ENCODE measurements around the gene ZNF329.

Gene ZNF329

GRCh38 chr19:58118979-58119733 lies 31.4 kb downstream of the ZNF329 start:
- Histone ChIP-seq H3K4me3 (ENCODE audit: insufficient read depth, low read depth, low read length) (no peak overlapping the region), H3K27me3 (ENCODE audit: control insufficient read depth, insufficient read depth, low read length, poor library complexity, severe bottlenecking) (no peaks in the 10 kb centered on the region), H3K9me3 (ENCODE audit: control insufficient read depth, low read length) (peaks cover 9% of the 10 kb centered on the region), H3K36me3 (ENCODE audit: control insufficient read depth, insufficient read depth, low read length) (no peaks in the 10 kb centered on the region), H3K4me1 (ENCODE audit: control insufficient read depth, insufficient read depth, low read length) (no peaks in the 10 kb centered on the region), H3K27ac (ENCODE audit: insufficient read depth, low read depth, low read length, poor library complexity, severe bottlenecking) (no peak overlapping the region)
- WGBS, 2 experiments: 84 to 88% methylated on average over 5 of the region's 5 CpGs

- WGBS, 2 experiments: 87 to 89% methylated on average over 77 of the region's 77 CpGs
- Histone ChIP-seq H3K4me3 (ENCODE audit: insufficient read depth, low read depth, low read length) (no peak overlapping the region), H3K36me3 (ENCODE audit: control insufficient read depth, insufficient read depth, low read length) (no peaks in the 10 kb centered on the region), H3K27ac (ENCODE audit: insufficient read depth, low read depth, low read length, poor library complexity, severe bottlenecking) (no peak overlapping the region), H3K4me1 (ENCODE audit: control insufficient read depth, insufficient read depth, low read length) (no peaks in the 10 kb centered on the region), H3K9me3 (ENCODE audit: control insufficient read depth, low read length) (peaks cover 9% of the 10 kb centered on the region), H3K27me3 (ENCODE audit: control insufficient read depth, insufficient read depth, low read length, poor library complexity, severe bottlenecking) (no peaks in the 10 kb centered on the region)
These were observed 32.6 kb downstream of the ZNF329 start for GRCh38 chr19:58117841-58118575.

- WGBS, 2 experiments: 72 to 78% methylated on average over 3 of the region's 3 CpGs
- Histone ChIP-seq H3K27ac (ENCODE audit: insufficient read depth, low read depth, low read length, poor library complexity, severe bottlenecking) (no peak overlapping the region), H3K4me3 (ENCODE audit: insufficient read depth, low read depth, low read length) (no peak overlapping the region), H3K9me3 (ENCODE audit: control insufficient read depth, low read length) (peaks cover 5% of the 10 kb centered on the region), H3K27me3 (ENCODE audit: control insufficient read depth, insufficient read depth, low read length, poor library complexity, severe bottlenecking) (no peaks in the 10 kb centered on the region), H3K36me3 (ENCODE audit: control insufficient read depth, insufficient read depth, low read length) (no peaks in the 10 kb centered on the region), H3K4me1 (ENCODE audit: control insufficient read depth, insufficient read depth, low read length) (no peaks in the 10 kb centered on the region)
These were observed 42.1 kb downstream of the ZNF329 start for GRCh38 chr19:58108546-58108817.

- H3K4me3 ChIP-seq (ENCODE audit: insufficient read depth, low read depth, low read length): no peak overlapping the region
- no peaks in the 10 kb centered on the region for H3K4me1 ChIP-seq (ENCODE audit: control insufficient read depth, insufficient read depth, low read length)
- WGBS, 2 experiments: 66 to 71% methylated on average over 7 of the region's 7 CpGs
- no peaks in the 10 kb centered on the region for H3K36me3 ChIP-seq (ENCODE audit: control insufficient read depth, insufficient read depth, low read length)
- H3K27me3 ChIP-seq (ENCODE audit: control insufficient read depth, insufficient read depth, low read length, poor library complexity, severe bottlenecking): no peaks in the 10 kb centered on the region
- no peak overlapping the region for H3K27ac ChIP-seq (ENCODE audit: insufficient read depth, low read depth, low read length, poor library complexity, severe bottlenecking)
- peaks cover 5% of the 10 kb centered on the region for H3K9me3 ChIP-seq (ENCODE audit: control insufficient read depth, low read length)
These were observed 42.6 kb downstream of the ZNF329 start for GRCh38 chr19:58107778-58108545.

GRCh38 chr19:58098682-58098998 lies 51.9 kb downstream of the ZNF329 start:
- Histone ChIP-seq H3K4me3 (ENCODE audit: insufficient read depth, low read depth, low read length) (peak overlapping the region; percentile 10), H3K27ac (ENCODE audit: insufficient read depth, low read depth, low read length, poor library complexity, severe bottlenecking) (peak overlapping the region; percentile 99), H3K4me1 (ENCODE audit: control insufficient read depth, insufficient read depth, low read length) (no peaks in the 10 kb centered on the region), H3K9me3 (ENCODE audit: control insufficient read depth, low read length) (no peaks in the 10 kb centered on the region), H3K27me3 (ENCODE audit: control insufficient read depth, insufficient read depth, low read length, poor library complexity, severe bottlenecking) (no peaks in the 10 kb centered on the region), H3K36me3 (ENCODE audit: control insufficient read depth, insufficient read depth, low read length) (peaks cover 5% of the 10 kb centered on the region)
- 44% methylated on average over 2 of the region's 2 CpGs for WGBS, 2 experiments

- peak within 1 kb of the TSS; percentile 76 for H3K4me3 ChIP-seq (ENCODE audit: insufficient read depth, low read depth, low read length)
- H3K9me3 ChIP-seq (ENCODE audit: control insufficient read depth, low read length): no peaks in the 10 kb centered on the region
- H3K4me1 ChIP-seq (ENCODE audit: control insufficient read depth, insufficient read depth, low read length): no peaks in the 10 kb centered on the region
- H3K36me3 ChIP-seq (ENCODE audit: control insufficient read depth, insufficient read depth, low read length): peaks cover 5% of the 10 kb centered on the region
- 1 to 2% methylated on average over 67 of the region's 67 CpGs for WGBS, 2 experiments
- H3K27me3 ChIP-seq (ENCODE audit: control insufficient read depth, insufficient read depth, low read length, poor library complexity, severe bottlenecking): no peaks in the 10 kb centered on the region
- peak within 1 kb of the TSS; percentile 99 for H3K27ac ChIP-seq (ENCODE audit: insufficient read depth, low read depth, low read length, poor library complexity, severe bottlenecking)
These were observed 52.6 kb downstream of the ZNF329 start, which contains the start of gene ZSCAN18 for GRCh38 chr19:58097781-58098681. TSS of gene ZSCAN18 (minus strand) at chr19:58098231. CDS start at chr19:58090267, 7,964 bp downstream.

- H3K27me3 ChIP-seq (ENCODE audit: control insufficient read depth, insufficient read depth, low read length, poor library complexity, severe bottlenecking): no peaks in the 10 kb centered on the region
- H3K4me1 ChIP-seq (ENCODE audit: control insufficient read depth, insufficient read depth, low read length): no peaks in the 10 kb centered on the region
- peaks cover 5% of the 10 kb centered on the region for H3K36me3 ChIP-seq (ENCODE audit: control insufficient read depth, insufficient read depth, low read length)
- H3K4me3 ChIP-seq (ENCODE audit: insufficient read depth, low read depth, low read length): peak overlapping the region; percentile 76
- H3K27ac ChIP-seq (ENCODE audit: insufficient read depth, low read depth, low read length, poor library complexity, severe bottlenecking): peak overlapping the region; percentile 99
- 63 to 66% methylated on average over 8 of the region's 8 CpGs for WGBS, 2 experiments
- H3K9me3 ChIP-seq (ENCODE audit: control insufficient read depth, low read length): no peaks in the 10 kb centered on the region
These were observed 53.2 kb downstream of the ZNF329 start for GRCh38 chr19:58097349-58097748.

- Histone ChIP-seq H3K4me3 (ENCODE audit: insufficient read depth, low read depth, low read length) (peak overlapping the region; percentile 76), H3K36me3 (ENCODE audit: control insufficient read depth, insufficient read depth, low read length) (peaks cover 5% of the 10 kb centered on the region), H3K27ac (ENCODE audit: insufficient read depth, low read depth, low read length, poor library complexity, severe bottlenecking) (no peak overlapping the region), H3K9me3 (ENCODE audit: control insufficient read depth, low read length) (no peaks in the 10 kb centered on the region), H3K4me1 (ENCODE audit: control insufficient read depth, insufficient read depth, low read length) (no peaks in the 10 kb centered on the region), H3K27me3 (ENCODE audit: control insufficient read depth, insufficient read depth, low read length, poor library complexity, severe bottlenecking) (no peaks in the 10 kb centered on the region)
- 89 to 90% methylated on average over 13 of the region's 13 CpGs for WGBS, 2 experiments
These were observed 53.7 kb downstream of the ZNF329 start for GRCh38 chr19:58096884-58097283.

- no peaks in the 10 kb centered on the region for H3K27me3 ChIP-seq (ENCODE audit: control insufficient read depth, insufficient read depth, low read length, poor library complexity, severe bottlenecking)
- H3K4me1 ChIP-seq (ENCODE audit: control insufficient read depth, insufficient read depth, low read length): no peaks in the 10 kb centered on the region
- WGBS, 2 experiments: 94 to 96% methylated on average over 10 of the region's 10 CpGs
- peaks cover 9% of the 10 kb centered on the region for H3K36me3 ChIP-seq (ENCODE audit: control insufficient read depth, insufficient read depth, low read length)
- no peaks in the 10 kb centered on the region for H3K9me3 ChIP-seq (ENCODE audit: control insufficient read depth, low read length)
- H3K27ac ChIP-seq (ENCODE audit: insufficient read depth, low read depth, low read length, poor library complexity, severe bottlenecking): no peak overlapping the region
- H3K4me3 ChIP-seq (ENCODE audit: insufficient read depth, low read depth, low read length): no peak overlapping the region
These were observed 55.3 kb downstream of the ZNF329 start for GRCh38 chr19:58095328-58095727.
